HUES64 (cell line): Measurements from ENCODE around the gene TMEM255A.

Source experiments
- H3K27ac ChIP-seq: 2 replicates; pipeline ENCODE4 v1.7.0; 2013; ENCODE audit warnings: low read depth, low read length, inconsistent platforms
- H3K27me3 ChIP-seq: 2 replicates; pipeline ENCODE4 v1.6.1; 2013; ENCODE audit warnings: mild to moderate bottlenecking, low read length; ENCODE audit not compliant: insufficient read depth
- H3K36me3 ChIP-seq: 2 replicates; pipeline ENCODE4 v1.6.1; 2013; ENCODE audit warnings: mild to moderate bottlenecking, low read length; ENCODE audit not compliant: insufficient read depth
- H3K4me1 ChIP-seq: 2 replicates; pipeline ENCODE4 v1.6.1; 2013; ENCODE audit warnings: mild to moderate bottlenecking, low read length, moderate library complexity; ENCODE audit not compliant: insufficient read depth
- H3K4me3 ChIP-seq: 2 replicates; pipeline ENCODE4 v1.5.1; 2013; ENCODE audit warnings: mild to moderate bottlenecking, low read length, moderate library complexity
- H3K9ac ChIP-seq: 2 replicates; pipeline ENCODE4 v1.6.1; 2013; ENCODE audit warnings: mild to moderate bottlenecking, low read depth, low read length
- H3K9me3 ChIP-seq: 2 replicates; pipeline ENCODE4 v1.6.1; 2013; ENCODE audit warnings: low read depth, low read length; ENCODE audit not compliant: insufficient read depth
- WGBS: fragments of 150-250, 120-280 bp; methylation state at CpG from one replicate; pipeline ENCODE4 v1.1.7; 2013; ENCODE audit warnings: missing lambda C conversion rate; 5-methylcytosine and 5-hydroxymethylcytosine counted together

The TMEM255A gene

DNA sequence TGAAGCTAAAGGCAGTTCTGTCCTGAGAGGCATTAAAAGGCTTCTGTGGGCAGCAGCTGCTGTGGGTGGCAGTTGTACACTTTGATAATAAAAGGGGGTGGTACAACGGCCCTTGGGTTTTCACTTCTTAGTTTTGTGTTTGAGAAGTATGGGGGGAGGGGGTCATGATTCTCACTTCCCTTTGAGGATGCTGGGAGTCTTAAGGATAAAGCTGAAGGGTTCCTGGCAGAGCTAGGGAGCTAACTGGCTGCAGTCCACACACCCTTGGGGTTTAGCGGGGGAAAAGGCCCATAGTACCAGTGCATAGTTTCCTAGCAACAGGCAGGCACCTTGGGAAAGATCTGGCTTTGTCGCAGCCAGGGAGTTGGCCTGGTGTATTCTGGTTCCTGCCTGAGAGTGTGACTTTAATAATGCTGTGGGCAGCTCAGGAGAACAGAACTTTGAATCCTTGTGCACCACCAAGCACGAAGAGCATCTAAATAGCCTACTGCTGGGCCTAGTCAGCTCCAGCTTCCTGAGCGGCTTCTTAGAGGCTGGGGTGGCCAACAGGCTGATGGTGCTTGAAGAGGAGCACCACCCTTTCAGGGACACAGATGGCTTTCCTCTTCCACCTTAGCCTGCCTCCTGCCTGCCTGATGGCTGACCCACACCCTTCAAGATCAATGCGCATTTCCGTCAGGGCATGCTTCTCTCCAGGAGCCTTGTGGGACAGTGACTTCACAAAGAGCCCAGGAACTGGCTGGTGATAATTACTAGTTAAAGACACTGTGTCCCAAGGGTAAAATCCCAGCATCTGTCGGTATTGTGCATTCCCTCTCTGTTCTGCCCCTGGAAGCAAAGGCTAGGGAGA lies 48.2 kb downstream of the TMEM255A start:
- H3K9me3 ChIP-seq, result no peaks in the 10 kb centered on the region
- H3K4me1 ChIP-seq, result peaks cover 3% of the 10 kb centered on the region; the same call in 1 of the 2 replicates
- WGBS, result 52% methylated on average over 8 of the region's 8 CpGs
- no peak overlapping the region for H3K9ac ChIP-seq
- no peak overlapping the region for H3K4me3 ChIP-seq
- H3K27me3 ChIP-seq, result no peaks in the 10 kb centered on the region
- H3K36me3 ChIP-seq, result no peaks in the 10 kb centered on the region
- no peak overlapping the region for H3K27ac ChIP-seq

DNA sequence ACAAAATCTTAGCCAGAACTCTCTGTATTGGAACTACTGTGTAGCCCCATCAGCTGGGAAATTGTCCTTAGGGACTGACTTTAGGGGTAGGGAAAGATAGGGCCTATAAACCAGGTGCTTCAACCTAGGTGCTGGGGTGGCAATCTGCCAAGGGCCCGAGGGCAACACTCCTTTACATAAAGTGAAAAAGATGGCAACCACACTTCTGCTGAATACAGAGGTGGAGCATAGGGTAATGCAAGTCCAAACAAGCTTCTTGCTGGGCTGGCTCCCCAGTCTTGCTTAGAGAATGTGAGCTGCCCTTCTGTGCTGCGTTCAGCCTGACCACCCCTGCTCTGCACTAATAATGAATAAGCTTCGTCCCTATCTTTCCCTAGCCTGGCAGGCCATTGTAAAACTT lies 50.9 kb downstream of the TMEM255A start:
- Histone ChIP-seq H3K9me3 (no peaks in the 10 kb centered on the region), H3K27ac (no peak overlapping the region), H3K4me3 (no peak overlapping the region), H3K9ac (no peak overlapping the region), H3K36me3 (no peaks in the 10 kb centered on the region; the same call in 1 of the 2 replicates), H3K27me3 (no peaks in the 10 kb centered on the region), H3K4me1 (peaks cover 3% of the 10 kb centered on the region; the same call in 1 of the 2 replicates)
- WGBS, result 59% methylated on average over 3 of the region's 3 CpGs

DNA sequence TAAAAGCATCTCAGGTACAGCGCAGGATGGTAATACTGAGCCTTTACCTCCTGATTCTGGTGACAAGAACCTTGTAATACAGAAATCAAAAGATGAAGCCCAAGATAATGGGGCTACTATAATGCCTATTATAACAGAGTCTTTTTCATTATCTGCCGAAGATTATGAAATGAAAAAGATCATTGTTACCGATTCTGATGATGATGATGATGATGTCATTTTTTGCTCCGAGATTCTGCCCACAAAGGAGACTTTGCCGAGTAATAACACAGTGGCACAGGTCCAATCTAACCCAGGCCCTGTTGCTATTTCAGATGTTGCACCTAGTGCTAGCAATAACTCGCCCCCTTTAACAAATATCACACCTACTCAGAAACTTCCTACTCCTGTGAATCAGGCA lies 57.5 kb downstream of the TMEM255A start:
- Histone ChIP-seq H3K4me3 (no peak overlapping the region), H3K9me3 (no peaks in the 10 kb centered on the region), H3K9ac (no peak overlapping the region), H3K27ac (no peak overlapping the region), H3K36me3 (peaks cover 23% of the 10 kb centered on the region), H3K4me1 (peaks cover 6% of the 10 kb centered on the region; the same call in 1 of the 2 replicates), H3K27me3 (peaks cover 13% of the 10 kb centered on the region; the same call in 1 of the 2 replicates)
- 92% methylated on average over 6 of the region's 6 CpGs for WGBS

DNA sequence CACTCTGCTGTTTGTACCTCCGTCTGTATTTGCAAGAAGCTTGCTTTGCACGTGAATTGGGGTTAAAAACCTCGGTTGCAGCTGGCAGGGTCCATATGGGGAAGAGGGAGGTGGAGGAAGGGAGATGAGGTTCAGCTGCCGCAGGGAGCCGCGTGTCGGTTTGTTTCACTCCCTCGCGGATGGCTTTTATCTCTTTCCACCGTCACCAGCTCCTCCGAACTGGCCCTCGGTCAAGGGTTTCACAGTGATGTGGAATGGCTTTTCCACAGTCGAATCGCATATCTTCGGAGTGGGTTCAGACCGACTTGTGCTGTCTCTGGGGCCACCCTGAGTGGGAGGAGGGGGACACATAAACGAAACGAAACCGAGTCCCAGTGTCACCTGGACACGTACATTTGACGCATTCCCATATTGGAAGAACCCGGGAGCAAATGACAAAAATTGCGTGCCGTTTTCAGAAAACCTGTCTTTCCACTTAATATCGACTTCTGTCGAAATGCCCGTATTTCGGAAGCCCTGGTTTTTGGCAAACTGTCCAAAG lies 59.7 kb downstream of the TMEM255A start:
- peak overlapping the region; percentile 92 for H3K9ac ChIP-seq
- peaks cover 30% of the 10 kb centered on the region for H3K27me3 ChIP-seq
- WGBS, result 2% methylated on average over 28 of the region's 28 CpGs
- H3K9me3 ChIP-seq, result no peaks in the 10 kb centered on the region
- peak overlapping the region; percentile 86 for H3K4me3 ChIP-seq
- H3K27ac ChIP-seq, result no peak overlapping the region; the same call in 1 of the 2 replicates
- peaks cover 6% of the 10 kb centered on the region; the same call in 1 of the 2 replicates for H3K4me1 ChIP-seq
- H3K36me3 ChIP-seq, result peaks cover 23% of the 10 kb centered on the region

DNA sequence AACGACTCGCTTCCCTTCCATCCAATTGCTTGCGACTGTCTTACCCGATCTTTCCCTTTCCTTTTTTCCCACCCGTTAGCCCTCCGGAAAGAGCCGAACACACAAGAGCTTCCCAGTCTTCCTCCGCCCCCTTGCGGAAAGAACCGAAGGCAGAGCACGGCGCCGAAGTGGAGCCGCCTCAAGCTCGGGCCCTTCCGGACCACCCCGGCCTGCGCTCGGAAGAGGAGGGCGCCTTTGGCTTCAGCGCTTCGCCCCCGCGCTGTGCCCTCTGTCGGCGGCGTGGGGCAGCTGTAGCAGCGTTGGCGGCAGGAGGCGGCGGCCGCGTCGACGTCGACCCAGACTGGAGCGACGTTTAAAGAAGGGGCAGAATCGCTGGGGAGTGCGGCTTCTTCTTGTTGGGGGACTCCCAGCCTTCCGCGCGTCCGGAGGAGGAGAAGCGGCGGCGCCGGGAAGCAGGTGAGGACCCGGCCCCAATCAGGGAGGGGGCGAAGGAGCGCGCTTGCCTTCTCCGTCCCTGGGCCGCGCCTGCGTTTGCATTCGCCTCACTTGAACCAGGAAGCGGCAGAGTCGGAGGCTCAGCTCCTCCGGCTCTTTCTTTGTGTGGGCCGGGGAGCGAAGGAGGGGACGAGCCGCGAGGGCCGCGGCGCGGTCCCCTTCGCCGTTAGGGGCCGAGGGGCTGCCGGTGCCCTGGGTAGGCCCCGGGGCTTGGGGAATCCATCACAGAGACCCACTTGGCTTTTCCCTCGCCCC lies 60.6 kb downstream of the TMEM255A start, which contains the start of gene ZBTB33:
ZBTB33 (plus strand) TSS at position 291 of the 750 bp plus-strand sequence. CDS start 2,604 bp downstream, outside the sequence.
- Histone ChIP-seq H3K9ac (peak within 1 kb of the TSS; percentile 92), H3K9me3 (no peaks in the 10 kb centered on the region), H3K4me1 (peaks cover 6% of the 10 kb centered on the region; the same call in 1 of the 2 replicates), H3K27me3 (peaks cover 34% of the 10 kb centered on the region), H3K36me3 (peaks cover 23% of the 10 kb centered on the region), H3K4me3 (peak within 1 kb of the TSS; percentile 86), H3K27ac (peak within 1 kb of the TSS; percentile 89)
- under 1% methylated on average over 75 of the region's 75 CpGs for WGBS

DNA sequence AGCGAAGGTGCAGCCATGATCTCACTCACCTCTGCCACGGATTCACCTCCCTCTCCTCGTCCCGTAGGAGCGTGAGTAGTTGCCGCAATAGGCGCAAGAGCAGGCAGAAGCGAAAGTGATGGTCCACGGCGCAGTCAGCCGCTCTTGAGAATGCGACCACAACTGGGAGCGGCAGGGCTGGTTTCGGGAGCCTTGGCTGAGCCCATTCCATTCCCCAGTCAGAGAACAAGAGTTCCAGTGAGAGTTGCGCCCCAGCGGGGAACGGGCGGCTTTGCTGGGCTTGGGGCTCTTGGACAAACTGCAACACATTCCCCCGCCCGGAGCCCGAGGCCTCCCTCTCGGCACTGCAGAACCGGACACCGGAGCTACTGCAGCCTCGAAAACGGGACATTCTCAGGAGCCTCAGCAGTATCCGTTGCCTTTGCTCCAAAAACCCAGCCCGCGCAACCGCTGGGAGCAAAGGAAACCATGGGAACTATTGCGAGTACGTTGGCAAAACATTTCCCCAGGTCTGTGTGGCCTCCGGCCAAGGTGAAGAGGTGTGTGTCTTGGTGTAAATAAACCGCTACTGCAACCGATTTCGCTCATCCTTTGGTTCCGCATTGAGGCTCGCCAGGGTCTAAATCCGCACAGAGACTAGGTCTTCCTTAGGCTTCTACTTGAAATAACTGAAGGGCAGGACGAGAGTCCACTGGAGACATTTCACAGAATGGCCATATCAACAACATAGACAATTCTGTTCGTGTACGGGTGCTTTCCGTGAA lies 66.3 kb downstream of the TMEM255A start:
- WGBS, result 1% methylated on average over 40 of the region's 43 CpGs
- H3K9me3 ChIP-seq, result no peaks in the 10 kb centered on the region
- H3K27me3 ChIP-seq, result peaks cover 32% of the 10 kb centered on the region
- H3K27ac ChIP-seq, result peak overlapping the region; percentile 68; the same call in 1 of the 2 replicates
- no peaks in the 10 kb centered on the region; the same call in 1 of the 2 replicates for H3K4me1 ChIP-seq
- peak overlapping the region; percentile 90 for H3K4me3 ChIP-seq
- peak overlapping the region; percentile 83 for H3K9ac ChIP-seq
- no peaks in the 10 kb centered on the region for H3K36me3 ChIP-seq

DNA sequence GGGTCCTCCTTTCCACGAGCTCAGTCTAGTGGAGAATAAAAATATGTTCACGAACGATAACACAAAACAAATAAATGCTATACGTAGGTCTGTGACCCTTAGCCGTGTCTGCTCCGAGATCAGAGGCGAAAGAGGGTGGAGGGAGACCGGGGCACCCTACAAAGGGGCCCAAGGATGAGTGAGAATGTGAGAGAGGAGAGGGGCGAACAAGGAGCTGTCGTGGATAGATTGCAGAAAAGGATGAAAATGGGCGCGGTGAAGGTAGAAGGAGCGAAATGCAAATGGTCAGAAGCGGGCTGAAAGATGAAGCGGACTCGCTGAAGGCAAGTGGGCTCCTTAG lies 66.9 kb downstream of the TMEM255A start:
- no peaks in the 10 kb centered on the region for H3K36me3 ChIP-seq
- peak overlapping the region; percentile 68; the same call in 1 of the 2 replicates for H3K27ac ChIP-seq
- H3K4me3 ChIP-seq, result peak overlapping the region; percentile 90
- WGBS, result 1% methylated on average over 13 of the region's 16 CpGs
- no peaks in the 10 kb centered on the region; the same call in 1 of the 2 replicates for H3K4me1 ChIP-seq
- H3K27me3 ChIP-seq, result peaks cover 28% of the 10 kb centered on the region
- no peaks in the 10 kb centered on the region for H3K9me3 ChIP-seq
- peak overlapping the region; percentile 83 for H3K9ac ChIP-seq

DNA sequence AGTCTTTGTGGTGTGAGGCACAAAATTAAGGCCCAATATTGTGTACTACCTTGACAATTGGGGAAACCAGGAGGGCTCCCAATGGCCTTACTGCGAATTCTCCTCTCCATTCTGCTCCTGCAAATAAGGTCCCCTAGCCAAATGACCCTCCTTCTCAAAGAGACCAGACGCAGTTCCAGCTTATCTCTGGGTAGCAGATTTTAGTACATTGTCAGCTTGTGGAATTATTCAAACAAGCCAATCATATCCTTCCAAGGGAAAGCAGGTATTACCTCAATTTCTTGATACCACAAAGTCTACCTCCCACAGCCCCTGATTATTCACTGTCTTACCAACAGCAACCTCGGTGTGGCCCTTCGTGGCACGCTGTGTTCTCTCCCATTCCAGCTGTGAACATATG lies 68.4 kb downstream of the TMEM255A start:
- no peaks in the 10 kb centered on the region; the same call in 1 of the 2 replicates for H3K4me1 ChIP-seq
- no peak overlapping the region for H3K27ac ChIP-seq
- H3K4me3 ChIP-seq, result no peak overlapping the region
- WGBS, result 90% methylated on average over 4 of the region's 5 CpGs
- H3K9ac ChIP-seq, result no peak overlapping the region
- no peaks in the 10 kb centered on the region for H3K36me3 ChIP-seq
- H3K9me3 ChIP-seq, result no peaks in the 10 kb centered on the region
- H3K27me3 ChIP-seq, result peaks cover 12% of the 10 kb centered on the region

DNA sequence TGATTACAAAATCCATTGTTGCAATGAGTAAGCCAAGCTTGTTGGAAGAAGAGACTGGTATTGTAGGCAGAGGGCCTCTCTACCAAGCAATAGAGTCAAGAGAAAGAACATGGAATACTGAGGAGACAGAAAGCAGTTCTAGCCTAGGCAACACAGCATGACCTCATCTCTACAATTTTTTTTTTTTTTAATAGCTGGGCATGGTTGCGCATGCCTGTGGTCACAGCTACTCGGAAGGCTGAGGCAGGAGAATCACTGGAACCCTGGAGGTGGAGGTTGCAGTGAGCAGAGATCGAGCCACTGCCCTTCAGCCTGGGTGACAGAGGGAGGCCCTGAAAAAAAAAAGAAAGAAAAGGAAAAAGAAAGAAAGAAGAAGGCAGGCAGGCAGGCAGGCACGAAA lies 72.3 kb downstream of the TMEM255A start:
- Histone ChIP-seq H3K27me3 (no peaks in the 10 kb centered on the region), H3K9ac (no peak overlapping the region), H3K4me1 (peaks cover 12% of the 10 kb centered on the region), H3K36me3 (no peaks in the 10 kb centered on the region), H3K4me3 (no peak overlapping the region), H3K9me3 (no peaks in the 10 kb centered on the region), H3K27ac (no peak overlapping the region)
- 93% methylated on average over 4 of the region's 4 CpGs for WGBS

DNA sequence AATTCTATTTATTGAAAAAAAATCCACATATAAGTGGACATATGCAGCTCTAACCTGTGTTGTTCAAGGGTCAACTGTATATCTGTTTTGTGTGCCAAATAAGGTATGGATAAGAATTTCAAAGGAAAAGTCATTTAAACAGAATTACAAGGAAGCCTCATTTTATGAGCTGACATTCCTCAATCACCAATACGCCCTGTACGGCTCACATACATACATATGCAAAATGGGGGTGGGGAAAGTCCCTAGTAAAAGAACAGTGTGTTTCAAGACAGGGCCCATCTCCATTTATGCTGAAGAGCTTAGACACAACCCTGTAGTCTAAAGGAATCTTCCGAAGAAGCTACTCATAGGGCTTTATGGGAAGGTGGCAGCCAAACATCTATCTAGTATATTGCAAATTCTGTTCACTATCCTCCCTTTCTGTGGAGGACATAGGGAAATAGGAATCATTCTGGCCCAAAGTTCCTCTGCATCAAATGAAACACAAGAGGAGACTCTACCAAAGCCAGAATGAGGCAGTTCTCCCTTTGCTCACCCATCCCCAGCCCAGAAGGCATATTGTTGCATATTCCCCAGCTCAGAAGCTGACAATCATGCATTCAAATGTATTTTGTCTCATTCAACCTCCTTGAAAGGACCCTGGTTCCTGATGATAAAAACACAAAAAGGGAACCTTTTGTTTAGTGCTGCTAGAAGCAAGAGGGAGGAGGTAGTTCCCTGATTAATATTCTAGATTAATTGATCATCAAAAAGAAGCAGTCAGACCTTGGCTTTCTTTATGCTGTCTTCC lies 74.4 kb downstream of the TMEM255A start:
- Histone ChIP-seq H3K36me3 (no peaks in the 10 kb centered on the region), H3K9ac (no peak overlapping the region), H3K27ac (no peak overlapping the region), H3K27me3 (no peaks in the 10 kb centered on the region), H3K4me3 (no peak overlapping the region), H3K9me3 (peaks cover 5% of the 10 kb centered on the region; the same call in 1 of the 2 replicates), H3K4me1 (peaks cover 12% of the 10 kb centered on the region)
- no CpG with 5 or more reads among the region's 3 CpGs for WGBS
